Measurements from ENCODE around the gene UGT2B7. TPM values are rescaled to one million over a fixed set of nuclear protein-coding genes. Genes with fewer than 3 reads are reported as not detected.
A peak's percentile ranks its signal among the peaks of the same experiment; 100 is the strongest.

The UGT2B7 gene
- total and polyA plus RNA-seq, 2 of the 13 experiments (the other 11 are each of a cell fraction or from before 2014, with no cell fraction given): 26.8 to 41.8 TPM

- TF ChIP-seq ZNF501 (CRISPR knock-in tag; IDR thresholded peaks at IDR 0.05) (0 out of 2 replicates have a peak, but pooled peaks have one; percentile 23), HIVEP1 (CRISPR knock-in tag; IDR thresholded peaks at IDR 0.05) (no peak), ZFP36L1 (CRISPR knock-in tag; IDR thresholded peaks at IDR 0.05) (0 out of 2 replicates have a peak, but pooled peaks have one; percentile 37), HMG20B (CRISPR knock-in tag; conservative IDR thresholded peaks at IDR 0.05) (no peak)
These were observed 41.6 kb upstream of the UGT2B7 start (continued) for GRCh38 chr4:69054578-69055200.

- no TSS peak for BruUV-seq (replicated peaks)
These were observed 40.1 kb upstream of the UGT2B7 start for GRCh38 chr4:69056150-69056549.

More at GRCh38 chr4:69056150-69056549, 40.1 kb upstream of the UGT2B7 start:
- H2AFZ ChIP-seq (ENCODE audit: low read length): no peak overlapping the region
- no peak overlapping the region; a peak in 1 of 6 replicates for H3K4me3 ChIP-seq (replicated peaks in 1 of 3; ENCODE audit: insufficient read depth in 1 of 3, low read depth in 2 of 3, low read length in 3 of 3)
- CTCF ChIA-PET (ENCODE audit: low intra/inter-chr PET ratio, low total read pairs): no interaction called here
- POLR2A ChIA-PET: interaction anchor here (2.5 kb wide), 1 partner anchor 323 kb away, joined by 10 read pairs; no protein-coding TSS in a partner anchor
- no peaks in the 10 kb centered on the region for H4K20me1 ChIP-seq (ENCODE audit: insufficient read depth, low read length)
- WGBS (ENCODE audit: low lambda C conversion rate): 89% methylated on average over 6 of the region's 6 CpGs
- H3K79me2 ChIP-seq (ENCODE audit: insufficient read depth, low read length): peaks cover 87% of the 10 kb centered on the region
- no peak for FAIRE-seq
- in situ Hi-C loops (cut with HindIII; ENCODE audit: extremely low pct_ligation_motif_present, low pct_unique_long_range_greater_than_20kb) (loop anchor here (25.0 kb wide), 1 partner anchor 569 kb away; no protein-coding TSS in a partner anchor), intact Hi-C loops (cut with micrococcal nuclease; ENCODE audit: unreplicated experiment) (loop anchor here (2.0 to 10.0 kb wide), 4 partner anchors 105 to 561 kb away; partner anchors contain the start of genes UGT2A3 and UGT2B10)
- no peak for DNase-seq (ENCODE audit: low spot score)
- no peaks in the 10 kb centered on the region for H3K36me3 ChIP-seq (replicated peaks in 1 of 2; ENCODE audit: control insufficient read depth in 1 of 2, insufficient read depth in 2 of 2, low read length in 2 of 2)
- H3K9me3 ChIP-seq (ENCODE audit: low read length): no peaks in the 10 kb centered on the region
- H3K9ac ChIP-seq (ENCODE audit: insufficient read depth, low read depth, low read length): peak overlapping the region; percentile 92
- TF ChIP-seq RBFOX2 (IDR thresholded peaks at IDR 0.05; ENCODE audit: low read depth, low read length) (peak; percentile 20; the same call in 1 of the 2 replicates), U2AF1 (optimal IDR thresholded peaks at IDR 0.05; ENCODE audit: low read depth, low read length) (no peak)
- peak overlapping the region; percentile 88 for H3K27ac ChIP-seq (ENCODE audit: extremely low read length, insufficient read depth, low read length)
- ATAC-seq: no peak
- H3K4me2 ChIP-seq (ENCODE audit: low read depth, low read length): peak overlapping the region; percentile 83
- peaks cover 71% of the 10 kb centered on the region for H3K4me1 ChIP-seq (ENCODE audit: insufficient read depth, low read length)
- no peaks in the 10 kb centered on the region for H3K27me3 ChIP-seq (ENCODE audit: control insufficient read depth in 1 of 2, insufficient read depth in 2 of 2, low read length in 2 of 2)
